SK-N-SH treated with all-trans-retinoic acid at 6 μM for 48 hours (cell line): ENCODE data around the gene KASH5.

ENCODE experiments used
- PATZ1 ChIP-seq: fragments of 250-450 bp; sonication (Bioruptor Pico); IDR thresholded peaks from 2 replicates; pipeline ENCODE4 v1.8.0; 2020; ENCODE audit warnings: mild to moderate bottlenecking, moderate library complexity, borderline replicate concordance
- RARB ChIP-seq: fragments of 250-450 bp; sonication (Bioruptor Pico); IDR thresholded peaks from 2 replicates; pipeline ENCODE4 v1.8.0; 2021; ENCODE audit warnings: mild to moderate bottlenecking, moderate library complexity

- TF ChIP-seq PATZ1 (no peak), RARB (CRISPR knock-in tag) (no peak)
Observed at GRCh38 chr19:49418511-49418910, 30.5 kb downstream of the KASH5 start.
